Sigmoid colon (tissue), 4 donors: ENCODE measurements around the gene CCNL2.

Source experiments
- CTCF ChIP-seq, 4 experiments: fragments of 450-650 bp in 3 of 4; fragments of 200-600 bp in 1 of 4; IDR thresholded peaks; one replicate each; pipeline ENCODE4 v1.5.1; 2016 to 2019; ENCODE audit warnings: antibody characterized with exemption in 4 of 4, mild to moderate bottlenecking in 3 of 4, moderate library complexity in 2 of 4
- EP300 ChIP-seq, 4 donors: sonication (generic); formaldehyde crosslinking; IDR thresholded peaks; one replicate each; pipeline ENCODE4 v1.6.1; 2017; ENCODE audit warnings: antibody characterized with exemption in 4 of 4
- POLR2A ChIP-seq, 2 donors: fragments of 450-650 bp; IDR thresholded peaks; one replicate each; pipeline ENCODE4 v1.6.1; 2016; ENCODE audit warnings: antibody characterized with exemption in 2 of 2, mild to moderate bottlenecking in 2 of 2, moderate library complexity in 2 of 2
- POLR2AphosphoS5 ChIP-seq, 4 donors: sonication (generic); formaldehyde crosslinking; IDR thresholded peaks; one replicate each; pipeline ENCODE4 v1.6.1; 2017; ENCODE audit warnings: antibody characterized with exemption in 4 of 4

- TF ChIP-seq CTCF (IDR thresholded peaks at IDR 0.05) (no peak), POLR2AphosphoS5 (IDR thresholded peaks at IDR 0.05) (no peak), POLR2A (IDR thresholded peaks at IDR 0.05) (no peak), EP300 (IDR thresholded peaks at IDR 0.05) (no peak)
Observed at GRCh38 chr1:1437904-1438376, 38.8 kb upstream of the CCNL2 start.
